MM.1S (cell line): Measurements from ENCODE around the gene EVI5L.

Source experiments
- DNase-seq: peaks from one replicate; pipeline ENCODE4 v3.0.0-alpha.2; 2015
- H2AFZ ChIP-seq: fragments of 300-600 bp; sonication (generic); 2 replicates; pipeline ENCODE4 v1.6.0; 2016; ENCODE audit warnings: antibody characterized with exemption, low read length
- H3F3A ChIP-seq: fragments of 300-600 bp; sonication (generic); 2 replicates; pipeline ENCODE4 v1.6.1; 2016; ENCODE audit warnings: mild to moderate bottlenecking, antibody characterized with exemption, low read length, moderate library complexity, mixed read lengths; ENCODE audit not compliant: insufficient read depth
- H3K27ac ChIP-seq: fragments of 300-600 bp; sonication (generic); 2 replicates; pipeline ENCODE4 v1.5.1; 2016; ENCODE audit warnings: mild to moderate bottlenecking, low read length
- H3K27me3 ChIP-seq: fragments of 300-600 bp; sonication (generic); replicated peaks from 2 replicates; pipeline ENCODE4 v1.6.0; 2016; ENCODE audit warnings: low read length; ENCODE audit not compliant: insufficient read depth
- H3K36me3 ChIP-seq: fragments of 300-600 bp; sonication (generic); replicated peaks from 2 replicates; pipeline ENCODE4 v1.6.1; 2016; ENCODE audit warnings: mild to moderate bottlenecking, low read length, mixed read lengths; ENCODE audit not compliant: insufficient read depth
- H3K4me1 ChIP-seq: fragments of 300-600 bp; sonication (generic); 2 replicates; pipeline ENCODE4 v1.6.1; 2016; ENCODE audit warnings: low read length, mixed read lengths
- H3K4me2 ChIP-seq: fragments of 300-600 bp; sonication (generic); 2 replicates; pipeline ENCODE4 v1.6.0; 2016; ENCODE audit warnings: low read depth, low read length
- H3K4me3 ChIP-seq: fragments of 300-600 bp; sonication (generic); 2 replicates; pipeline ENCODE4 v1.5.1; 2016; ENCODE audit warnings: low read length, mixed read lengths
- H3K79me2 ChIP-seq: fragments of 300-600 bp; sonication (generic); 2 replicates; pipeline ENCODE4 v1.6.1; 2016; ENCODE audit warnings: mixed run types, low read length, mixed read lengths
- H3K9ac ChIP-seq: fragments of 300-600 bp; sonication (generic); 2 replicates; pipeline ENCODE4 v1.6.1; 2016; ENCODE audit warnings: low read length, mixed read lengths
- H3K9me2 ChIP-seq: fragments of 300-600 bp; sonication (generic); replicated peaks from 2 replicates; pipeline ENCODE4 v1.6.1; 2016; ENCODE audit warnings: mild to moderate bottlenecking, low read length, mixed read lengths; ENCODE audit not compliant: insufficient read depth
- H3K9me3 ChIP-seq: fragments of 300-600 bp; sonication (generic); replicated peaks from 2 replicates; pipeline ENCODE4 v1.6.1; 2016; ENCODE audit warnings: mild to moderate bottlenecking, low read length, mixed read lengths; ENCODE audit not compliant: insufficient read depth
- H4K20me1 ChIP-seq: fragments of 300-600 bp; sonication (generic); 2 replicates; pipeline ENCODE4 v1.6.1; 2016; ENCODE audit warnings: mild to moderate bottlenecking, low read length, moderate library complexity, mixed read lengths; ENCODE audit not compliant: insufficient read depth
- CTCF ChIP-seq: fragments of 300-600 bp; sonication (generic); IDR thresholded peaks from 2 replicates; pipeline ENCODE4 v1.5.1; 2016; ENCODE audit warnings: antibody characterized with exemption, low read length, mixed read lengths
- EZH2 ChIP-seq: fragments of 300-600 bp; sonication (generic); optimal IDR thresholded peaks from 2 replicates; pipeline ENCODE3; 2017; ENCODE audit warnings: low read depth, mild to moderate bottlenecking, antibody characterized with exemption, low read length, mixed read lengths
- EZH2phosphoT487 ChIP-seq: fragments of 300-600 bp; sonication (generic); IDR thresholded peaks from 2 replicates; pipeline ENCODE4 v1.6.1; 2018; ENCODE audit warnings: antibody characterized with exemption, low read length

Gene EVI5L

DNA sequence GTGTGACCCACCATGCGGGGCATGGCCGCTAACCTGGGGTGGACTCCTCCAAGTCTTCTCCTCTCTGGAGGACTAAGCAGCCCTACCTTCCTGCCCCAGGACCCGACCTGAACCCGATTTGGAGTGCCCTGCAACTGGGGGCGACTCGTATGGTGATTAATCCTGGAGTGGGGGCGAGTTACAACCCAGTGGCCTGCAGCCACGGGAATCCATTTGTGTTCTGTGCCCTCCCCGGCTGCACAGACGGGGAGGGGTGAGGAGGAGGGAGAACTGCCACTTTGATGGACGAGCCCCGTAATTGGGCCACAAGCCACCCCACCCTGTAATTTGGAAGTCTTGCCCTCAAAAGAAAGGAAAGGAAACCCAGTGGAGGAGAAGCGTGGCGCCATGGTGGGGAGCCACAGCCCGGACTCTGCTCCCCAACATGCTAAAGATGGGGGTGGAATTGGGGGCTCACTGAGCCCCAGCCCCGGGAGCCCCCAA, 26.1 kb downstream of the EVI5L start:
- DNase-seq = no peak
- Histone ChIP-seq H3K27me3 (peaks cover 42% of the 10 kb centered on the region), H3K4me2 (no peak overlapping the region), H3F3A (no peaks in the 10 kb centered on the region), H3K36me3 (no peaks in the 10 kb centered on the region), H3K4me3 (no peak overlapping the region), H3K79me2 (no peaks in the 10 kb centered on the region), H3K9me2 (no peaks in the 10 kb centered on the region), H3K4me1 (0 out of 2 replicates have a peak, but pooled peaks cover 3% of the 10 kb centered on the region), H3K27ac (no peak overlapping the region), H3K9me3 (no peaks in the 10 kb centered on the region), H2AFZ (no peak overlapping the region), H4K20me1 (no peaks in the 10 kb centered on the region), H3K9ac (no peak overlapping the region)
- TF ChIP-seq EZH2 (no peak), CTCF (no peak), EZH2phosphoT487 (no peak)

DNA sequence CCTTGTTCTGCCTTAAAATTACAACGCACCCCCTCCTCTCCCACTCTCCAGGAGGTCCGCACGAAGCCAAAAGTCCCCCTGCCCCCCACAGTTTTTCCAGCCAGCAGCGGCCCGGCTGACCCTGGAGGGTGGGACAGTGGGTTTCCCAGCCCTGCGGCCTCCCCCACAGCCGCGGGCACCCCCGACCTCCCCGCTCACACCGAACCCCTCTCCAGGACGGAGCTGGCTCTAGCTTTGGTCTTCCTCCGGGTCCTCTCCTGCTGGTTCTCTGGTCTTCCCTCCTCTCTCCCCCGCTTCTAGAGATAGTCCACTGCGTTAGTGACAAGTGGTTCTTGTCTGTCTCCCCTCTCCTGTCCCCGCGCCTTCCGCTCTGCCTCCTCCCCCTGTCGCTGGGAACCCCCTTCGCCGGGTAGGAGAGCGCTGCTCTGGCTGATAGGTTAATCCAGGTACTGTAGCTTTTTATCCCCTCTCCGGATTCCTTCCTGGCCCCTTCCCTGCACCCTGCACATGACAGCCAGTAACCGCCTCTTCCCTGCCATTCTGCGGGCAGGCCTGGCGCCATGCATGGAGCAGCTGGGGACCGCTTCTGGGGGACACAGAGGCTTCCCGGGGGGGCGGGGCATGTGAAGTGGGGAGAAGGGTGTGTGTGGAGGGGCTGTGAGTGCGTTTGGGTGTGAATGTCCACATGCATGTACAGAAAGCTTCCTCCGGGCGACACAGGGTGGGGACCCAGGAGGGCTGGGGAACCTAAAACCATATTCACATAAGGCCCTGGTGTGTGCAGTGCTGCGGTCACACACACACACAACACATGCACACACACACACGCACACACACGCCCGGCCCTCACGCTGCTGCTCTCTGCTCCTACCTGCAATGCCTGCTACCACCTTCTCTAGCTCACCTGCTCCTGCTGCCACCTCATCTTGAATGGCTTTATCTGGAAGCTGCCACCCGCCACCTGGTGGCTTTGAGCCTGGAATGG, 27.0 kb downstream of the EVI5L start:
- TF ChIP-seq EZH2 (no peak), EZH2phosphoT487 (no peak), CTCF (no peak)
- no peaks in the 10 kb centered on the region for H3K36me3 ChIP-seq
- no peaks in the 10 kb centered on the region for H3F3A ChIP-seq
- no peak for DNase-seq
- H3K9ac ChIP-seq = no peak overlapping the region
- 0 out of 2 replicates have a peak, but pooled peaks cover 3% of the 10 kb centered on the region for H3K4me1 ChIP-seq
- no peaks in the 10 kb centered on the region for H3K79me2 ChIP-seq
- peaks cover 36% of the 10 kb centered on the region for H3K27me3 ChIP-seq
- H3K9me2 ChIP-seq = no peaks in the 10 kb centered on the region
- no peaks in the 10 kb centered on the region for H4K20me1 ChIP-seq
- H3K27ac ChIP-seq = no peak overlapping the region
- H3K9me3 ChIP-seq = no peaks in the 10 kb centered on the region
- no peak overlapping the region for H3K4me2 ChIP-seq
- no peak overlapping the region for H2AFZ ChIP-seq
- no peak overlapping the region for H3K4me3 ChIP-seq

GRCh38 chr19:7857727-7858108, 27.7 kb downstream of the EVI5L start:
- Histone ChIP-seq H3K9me2 (no peaks in the 10 kb centered on the region), H3K27me3 (peaks cover 34% of the 10 kb centered on the region), H4K20me1 (no peaks in the 10 kb centered on the region), H3K79me2 (no peaks in the 10 kb centered on the region), H3K27ac (no peak overlapping the region), H2AFZ (no peak overlapping the region), H3K4me1 (0 out of 2 replicates have a peak, but pooled peaks cover 3% of the 10 kb centered on the region), H3K9ac (no peak overlapping the region), H3K4me2 (no peak overlapping the region), H3K4me3 (no peak overlapping the region), H3K36me3 (no peaks in the 10 kb centered on the region), H3F3A (no peaks in the 10 kb centered on the region), H3K9me3 (no peaks in the 10 kb centered on the region)
- TF ChIP-seq CTCF (no peak), EZH2phosphoT487 (no peak), EZH2 (no peak)
- no peak for DNase-seq
